Left ventricle myocardium inferior (tissue), 1 donor: Measurements from ENCODE around the gene FAM186B. TPM values are rescaled to one million over a fixed set of nuclear protein-coding genes. Genes with fewer than 3 reads are reported as not detected.

Experiments used
- DNase-seq: peaks from one replicate; pipeline ENCODE4 v3.0.0-alpha.2; 2020
- H3K27ac ChIP-seq: fragments of 200-600 bp; replicated peaks from 2 replicates; pipeline ENCODE4 v1.8.0; 2021
- H3K27me3 ChIP-seq: fragments of 200-600 bp; 2 replicates; pipeline ENCODE4 v1.8.0; 2021; ENCODE audit warnings: low read depth
- H3K36me3 ChIP-seq: fragments of 200-600 bp; 2 replicates; pipeline ENCODE4 v1.8.0; 2021
- H3K4me1 ChIP-seq: fragments of 200-600 bp; 2 replicates; pipeline ENCODE4 v1.8.0; 2021
- H3K4me3 ChIP-seq: fragments of 200-600 bp; 2 replicates; pipeline ENCODE4 v1.8.0; 2021; ENCODE audit warnings: mild to moderate bottlenecking, moderate library complexity
- H3K9me3 ChIP-seq: fragments of 200-600 bp; replicated peaks from 2 replicates; pipeline ENCODE4 v1.8.0; 2021
- intact Hi-C: fragments of 100-400 bp; cut with micrococcal nuclease; formaldehyde crosslinking; loops from one replicate; pipeline ENCODE4 v1.11.0; 2022
- total RNA-seq: library from RNA; stranded (reverse); fragmentation: NEBNext Ultra II Directional; extraction: Animal tissue kit (Norgen Biotek cat#: 25700); gene quantifications from one replicate; pipeline ENCODE4 v1.2.1, GENCODE V29; 2021
- TF ChIP-seq, protein P1 (sequence below): fragments of 200-600 bp; IDR thresholded peaks from 2 replicates; pipeline ENCODE4 v1.8.0; 2021; ENCODE audit warnings: antibody characterized with exemption, mild to moderate bottlenecking, borderline replicate concordance
- donor health status: DM: no; HTN: yes; CAD: no; lungs with severe emphysema.

FAM186B gene
- total RNA-seq, 1 donor from 2014 or later: 0.33 TPM

DNA sequence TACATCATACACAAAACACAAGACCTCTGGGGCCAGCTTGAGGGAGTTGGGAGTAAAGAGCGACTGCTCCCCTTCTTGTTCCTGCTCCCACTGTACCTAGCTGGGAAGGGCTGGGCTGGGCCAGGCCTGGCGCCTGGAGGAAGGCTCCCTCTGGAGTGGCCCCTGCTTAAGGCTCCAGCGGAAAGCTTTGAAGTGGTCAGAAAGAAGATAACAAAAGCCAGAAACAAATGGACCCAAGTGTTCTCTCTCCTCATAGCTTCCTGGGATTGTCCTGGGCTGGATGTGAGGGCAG lies 43.2 kb upstream of the FAM186B start:
- DNase-seq: no peak
- H3K4me3 ChIP-seq: no peak overlapping the region
- H3K4me1 ChIP-seq: peaks cover 62% of the 10 kb centered on the region
- no peaks in the 10 kb centered on the region for H3K27me3 ChIP-seq
- intact Hi-C loops: no loop called here
- H3K9me3 ChIP-seq: no peaks in the 10 kb centered on the region
- peak overlapping the region; percentile 86 for H3K27ac ChIP-seq
- TF ChIP-seq, protein P1, sequence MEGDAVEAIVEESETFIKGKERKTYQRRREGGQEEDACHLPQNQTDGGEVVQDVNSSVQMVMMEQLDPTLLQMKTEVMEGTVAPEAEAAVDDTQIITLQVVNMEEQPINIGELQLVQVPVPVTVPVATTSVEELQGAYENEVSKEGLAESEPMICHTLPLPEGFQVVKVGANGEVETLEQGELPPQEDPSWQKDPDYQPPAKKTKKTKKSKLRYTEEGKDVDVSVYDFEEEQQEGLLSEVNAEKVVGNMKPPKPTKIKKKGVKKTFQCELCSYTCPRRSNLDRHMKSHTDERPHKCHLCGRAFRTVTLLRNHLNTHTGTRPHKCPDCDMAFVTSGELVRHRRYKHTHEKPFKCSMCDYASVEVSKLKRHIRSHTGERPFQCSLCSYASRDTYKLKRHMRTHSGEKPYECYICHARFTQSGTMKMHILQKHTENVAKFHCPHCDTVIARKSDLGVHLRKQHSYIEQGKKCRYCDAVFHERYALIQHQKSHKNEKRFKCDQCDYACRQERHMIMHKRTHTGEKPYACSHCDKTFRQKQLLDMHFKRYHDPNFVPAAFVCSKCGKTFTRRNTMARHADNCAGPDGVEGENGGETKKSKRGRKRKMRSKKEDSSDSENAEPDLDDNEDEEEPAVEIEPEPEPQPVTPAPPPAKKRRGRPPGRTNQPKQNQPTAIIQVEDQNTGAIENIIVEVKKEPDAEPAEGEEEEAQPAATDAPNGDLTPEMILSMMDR: no peak
- H3K36me3 ChIP-seq: peaks cover 87% of the 10 kb centered on the region

DNA sequence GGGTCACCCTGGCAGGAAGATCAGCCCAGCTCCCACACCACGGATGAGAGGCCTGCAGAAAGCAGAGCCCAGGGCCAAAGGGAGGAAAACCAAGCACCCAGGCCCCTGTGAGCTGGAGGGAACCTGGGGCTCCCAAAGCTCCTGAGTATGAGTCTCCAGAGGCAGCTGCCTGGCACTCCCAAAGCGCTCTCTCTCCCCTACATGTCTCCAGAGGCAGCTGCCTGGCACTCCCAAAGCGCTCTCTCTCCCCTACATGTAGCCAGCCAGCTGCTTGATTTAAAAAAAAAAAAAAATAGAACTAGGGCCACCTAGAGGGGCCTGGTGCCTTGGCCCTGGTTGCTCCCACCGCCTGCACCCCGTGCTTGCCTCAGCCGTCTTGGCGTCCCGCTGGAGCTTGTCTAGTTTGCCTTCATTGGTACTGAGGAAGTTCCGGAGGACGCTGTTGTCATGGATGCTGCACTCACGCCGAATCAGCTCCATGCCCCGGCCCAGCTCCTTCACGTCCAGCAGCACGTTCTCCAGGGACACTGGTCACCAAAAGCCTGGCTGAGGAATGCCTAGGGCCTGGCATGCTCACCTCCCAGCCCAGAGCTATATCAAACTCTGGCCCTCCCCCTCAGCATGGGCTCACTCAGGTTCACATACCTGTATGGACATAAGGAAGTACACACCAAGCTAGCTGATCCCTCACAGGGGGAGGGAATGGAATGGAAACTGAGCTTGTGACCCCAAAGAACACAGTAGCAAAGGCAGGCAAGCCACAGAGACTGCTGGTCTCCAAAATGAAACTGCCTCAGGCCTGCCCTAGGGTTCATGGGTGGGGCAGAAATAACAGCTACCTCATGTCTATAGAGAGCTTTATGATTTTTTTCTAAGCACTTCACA lies 42.6 kb upstream of the FAM186B start:
- Histone ChIP-seq H3K36me3 (peaks cover 87% of the 10 kb centered on the region), H3K4me1 (peaks cover 59% of the 10 kb centered on the region), H3K4me3 (peak overlapping the region; percentile 14), H3K27me3 (no peaks in the 10 kb centered on the region), H3K27ac (peak overlapping the region; percentile 86), H3K9me3 (no peaks in the 10 kb centered on the region)
- no peak for DNase-seq
- intact Hi-C loops: no loop called here
- TF ChIP-seq, protein P1: no peak

- H3K4me3 ChIP-seq: peak overlapping the region; percentile 14
- intact Hi-C loops: no loop called here
- TF ChIP-seq, protein P1: no peak
- H3K36me3 ChIP-seq: peaks cover 87% of the 10 kb centered on the region
- no peak for DNase-seq
- H3K27ac ChIP-seq: peak overlapping the region; percentile 86
- no peaks in the 10 kb centered on the region for H3K9me3 ChIP-seq
- peaks cover 56% of the 10 kb centered on the region for H3K4me1 ChIP-seq
- no peaks in the 10 kb centered on the region for H3K27me3 ChIP-seq
These were observed 41.6 kb upstream of the FAM186B start for GRCh38 chr12:49646871-49647654.

DNA sequence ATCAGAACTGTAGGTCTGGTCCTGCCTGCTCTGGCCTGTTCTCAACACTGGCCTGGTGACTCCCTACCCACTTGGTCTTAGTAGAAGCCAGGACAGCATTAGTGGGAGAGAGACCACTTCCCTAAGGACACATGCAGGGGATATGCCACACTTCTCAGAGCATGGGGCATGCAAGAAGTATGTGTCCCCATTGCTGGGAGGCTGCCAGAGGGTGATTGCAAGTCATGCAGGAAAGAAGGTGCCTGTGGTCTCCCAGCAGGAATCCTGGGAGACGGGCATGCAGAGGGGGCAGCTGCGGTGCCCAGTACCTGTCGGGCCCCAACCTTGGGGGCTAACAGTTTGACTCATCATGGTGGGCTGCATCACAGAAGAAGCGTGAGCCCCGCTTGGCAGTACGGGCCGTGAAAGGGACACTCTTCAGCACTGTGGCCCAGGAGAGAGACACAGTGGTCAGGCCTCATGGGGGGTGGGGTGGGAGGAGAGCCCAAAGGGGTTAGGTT lies 40.9 kb upstream of the FAM186B start:
- no peaks in the 10 kb centered on the region for H3K27me3 ChIP-seq
- intact Hi-C loops: no loop called here
- H3K4me3 ChIP-seq: no peak overlapping the region
- H3K27ac ChIP-seq: peak overlapping the region; percentile 86
- no peaks in the 10 kb centered on the region for H3K9me3 ChIP-seq
- TF ChIP-seq, protein P1: no peak
- DNase-seq: no peak
- H3K4me1 ChIP-seq: peaks cover 56% of the 10 kb centered on the region
- peaks cover 86% of the 10 kb centered on the region for H3K36me3 ChIP-seq

DNA sequence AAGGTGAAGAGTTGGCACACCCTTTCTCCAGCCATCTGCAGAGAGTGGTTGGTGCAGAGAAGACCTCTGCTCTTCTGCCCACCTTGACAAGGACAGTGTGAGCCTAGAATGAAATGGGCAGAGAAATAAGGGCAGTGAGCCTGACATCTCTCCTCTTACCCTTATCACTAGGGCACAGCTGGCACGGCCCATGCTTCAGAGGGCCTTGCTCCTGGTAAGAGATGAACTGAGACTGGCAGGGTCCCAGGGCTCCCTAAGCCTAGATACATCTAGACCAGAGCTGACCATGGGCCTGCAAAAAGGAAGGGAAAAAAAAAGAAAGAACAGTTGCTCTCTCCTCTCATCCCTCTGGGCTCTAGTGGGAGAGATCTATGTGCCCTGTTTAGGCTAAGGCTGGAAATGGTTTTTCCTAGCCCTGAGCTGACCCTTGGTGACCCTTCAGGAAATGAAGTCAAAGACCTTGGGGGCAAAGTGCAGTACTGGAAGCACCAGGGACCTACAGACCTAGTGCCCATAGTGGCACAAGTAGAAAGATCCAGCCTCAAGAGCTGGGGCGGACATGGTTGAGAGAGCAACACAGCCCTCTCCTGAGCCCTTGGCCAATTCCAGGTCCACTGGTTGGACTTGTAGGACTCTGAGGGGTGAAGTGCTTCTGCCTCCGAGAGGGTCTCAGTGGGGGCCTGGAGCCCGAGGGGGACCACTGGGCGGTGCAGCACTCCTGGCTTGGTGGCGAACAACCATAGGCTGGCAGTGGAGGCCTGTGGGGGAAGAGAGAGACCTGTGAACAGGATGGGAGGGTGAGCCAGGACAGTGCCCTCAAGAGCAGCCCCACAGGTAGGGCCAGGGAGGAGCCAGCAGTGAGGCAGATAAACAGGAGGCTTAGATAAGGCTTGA lies 40.0 kb upstream of the FAM186B start:
- no peaks in the 10 kb centered on the region for H3K9me3 ChIP-seq
- peaks cover 56% of the 10 kb centered on the region for H3K4me1 ChIP-seq
- H3K4me3 ChIP-seq: no peak overlapping the region
- H3K36me3 ChIP-seq: peaks cover 81% of the 10 kb centered on the region
- TF ChIP-seq, protein P1: no peak
- H3K27me3 ChIP-seq: no peaks in the 10 kb centered on the region
- no peak for DNase-seq
- intact Hi-C loops: no loop called here
- peak overlapping the region; percentile 86 for H3K27ac ChIP-seq
